HepG2 (cell line): ENCODE data around the gene PAQR6. TPM values are rescaled to one million over a fixed set of nuclear protein-coding genes. Genes with fewer than 3 reads are reported as not detected.

Experiments
- AGO2 ChIP-seq: fragments of 200-400 bp; formaldehyde crosslinking; optimal IDR thresholded peaks from 2 replicates; pipeline ENCODE3; 2017; ENCODE audit warnings: mild to moderate bottlenecking, low read depth, low read length, moderate library complexity
- CBX2 ChIP-seq, 2 experiments: fragments of 200-600 bp in 1 of 2; sonication (generic); formaldehyde crosslinking in 1 of 2; IDR thresholded peaks; 2 replicates each; pipeline versions ENCODE4 v1.7.0 to v1.8.1; 2018 to 2022; ENCODE audit warnings: low read depth in 2 of 2, low read length in 1 of 2, mild to moderate bottlenecking in 1 of 2, missing genetic modification reagents in 1 of 2
- ESRRA ChIP-seq: sonication (generic); formaldehyde crosslinking; IDR thresholded peaks from 2 replicates; pipeline ENCODE4 v1.5.1; 2020; ENCODE audit warnings: mild to moderate bottlenecking, low read depth, missing genetic modification reagents
- FOXO1 ChIP-seq: sonication (generic); formaldehyde crosslinking; IDR thresholded peaks from 2 replicates; pipeline ENCODE4 v1.4.0; 2020; ENCODE audit warnings: missing genetic modification reagents
- HOXD1 ChIP-seq: sonication (generic); formaldehyde crosslinking; IDR thresholded peaks from 2 replicates; pipeline ENCODE4 v1.5.0; 2020; ENCODE audit warnings: missing genetic modification reagents
- KLF13 ChIP-seq: sonication (generic); formaldehyde crosslinking; IDR thresholded peaks from 2 replicates; pipeline ENCODE4 v1.4.0; 2020; ENCODE audit warnings: mild to moderate bottlenecking, missing genetic modification reagents
- NCOA1 ChIP-seq: sonication (generic); formaldehyde crosslinking; IDR thresholded peaks from 2 replicates; pipeline ENCODE4 v1.9.0; 2021; ENCODE audit warnings: missing genetic modification reagents
- POLR2AphosphoS2 ChIP-seq: IDR thresholded peaks from 2 replicates; pipeline ENCODE4 v1.6.1; 2011; ENCODE audit warnings: low read depth, low read length, improper control_type of control experiment
- POLR2G ChIP-seq: fragments of 200-400 bp; formaldehyde crosslinking; IDR thresholded peaks from 2 replicates; pipeline ENCODE4 v1.6.1; 2018; ENCODE audit warnings: mild to moderate bottlenecking, low read depth, low read length, moderate library complexity
- RARA ChIP-seq: IDR thresholded peaks from 2 replicates; pipeline ENCODE4 v1.6.1; 2016; ENCODE audit warnings: missing genetic modification reagents, missing compliant biosample characterization
- SMAD1 ChIP-seq: sonication (generic); formaldehyde crosslinking; IDR thresholded peaks from 2 replicates; pipeline ENCODE4 v1.4.0; 2020; ENCODE audit warnings: missing genetic modification reagents, low read depth, mild to moderate bottlenecking, borderline replicate concordance
- TIGD3 ChIP-seq: sonication (generic); formaldehyde crosslinking; IDR thresholded peaks from 2 replicates; pipeline ENCODE4 v1.5.1; 2020; ENCODE audit warnings: mild to moderate bottlenecking, missing genetic modification reagents, borderline replicate concordance
- TRAFD1 ChIP-seq: sonication (generic); formaldehyde crosslinking; IDR thresholded peaks from 2 replicates; pipeline ENCODE4 v1.5.1; 2020; ENCODE audit warnings: missing genetic modification reagents, mild to moderate bottlenecking, borderline replicate concordance
- ZBTB1 ChIP-seq: sonication (generic); formaldehyde crosslinking; IDR thresholded peaks from 2 replicates; pipeline ENCODE4 v1.4.0; 2020; ENCODE audit warnings: missing genetic modification reagents, borderline replicate concordance
- ZC3H13 ChIP-seq: sonication (generic); formaldehyde crosslinking; IDR thresholded peaks from 2 replicates; pipeline ENCODE4 v1.8.1; 2023; ENCODE audit warnings: mild to moderate bottlenecking, missing genetic modification reagents, moderate library complexity
- ZNF354B ChIP-seq: sonication (generic); formaldehyde crosslinking; IDR thresholded peaks from 2 replicates; pipeline ENCODE4 v1.8.0; 2022; ENCODE audit warnings: mild to moderate bottlenecking, missing genetic modification reagents
- ZNF460 ChIP-seq: sonication (generic); formaldehyde crosslinking; IDR thresholded peaks from 2 replicates; pipeline ENCODE4 v1.5.1; 2020; ENCODE audit warnings: missing genetic modification reagents, mild to moderate bottlenecking, borderline replicate concordance
- ZNF562 ChIP-seq: sonication (generic); formaldehyde crosslinking; IDR thresholded peaks from 2 replicates; pipeline ENCODE4 v1.8.0; 2022; ENCODE audit warnings: missing genetic modification reagents, borderline replicate concordance
- ZNF577 ChIP-seq: sonication (generic); formaldehyde crosslinking; IDR thresholded peaks from 2 replicates; pipeline ENCODE4 v1.4.0; 2020; ENCODE audit warnings: mild to moderate bottlenecking, low read depth, missing genetic modification reagents, borderline replicate concordance
- ZNF660 ChIP-seq: sonication (generic); formaldehyde crosslinking; IDR thresholded peaks from 2 replicates; pipeline ENCODE4 v1.5.1; 2020; ENCODE audit warnings: mild to moderate bottlenecking, low read depth, missing genetic modification reagents, borderline replicate concordance
- ZNF747 ChIP-seq: sonication (generic); formaldehyde crosslinking; IDR thresholded peaks from 2 replicates; pipeline ENCODE4 v1.8.1; 2023; ENCODE audit warnings: missing genetic modification reagents, mild to moderate bottlenecking, borderline replicate concordance
- polyA plus RNA-seq, 8 experiments: library from polyadenylated mRNA; depleted of rRNA in 3 of 8; stranded (reverse) in 7 of 8; unstranded in 1 of 8; fragments of >200 nt; fragmentation: Illumina TruSeq in 4 of 8; extraction: Trizol in 4 of 8; gene quantifications; 2 replicates each; pipeline versions ENCODE4 v1.2.1 to v1.2.3, GENCODE V29; 2011 to 2016; ENCODE audit warnings: low read depth in 4 of 8, missing spikeins in 1 of 8, mixed read lengths in 1 of 8; ENCODE audit not compliant: insufficient read depth in 1 of 8
- total RNA-seq, 5 experiments: library from RNA; depleted of rRNA; stranded (reverse); fragments of >200 nt; fragmentation: Illumina TruSeq; extraction: Trizol; gene quantifications; 2 replicates each; pipeline ENCODE4 v1.2.3, GENCODE V29; 2016; ENCODE audit warnings: low read depth in 1 of 5
- TF ChIP-seq, protein P1 (sequence below): sonication (generic); formaldehyde crosslinking; IDR thresholded peaks from 2 replicates; pipeline ENCODE4 v1.4.0; 2020; ENCODE audit warnings: missing genetic modification reagents, mild to moderate bottlenecking, borderline replicate concordance

The PAQR6 gene
- total and polyA plus RNA-seq, 2 of the 13 experiments (the other 11 are each of a cell fraction or from before 2014, with no cell fraction given): 0.82 to 1.4 TPM

DNA sequence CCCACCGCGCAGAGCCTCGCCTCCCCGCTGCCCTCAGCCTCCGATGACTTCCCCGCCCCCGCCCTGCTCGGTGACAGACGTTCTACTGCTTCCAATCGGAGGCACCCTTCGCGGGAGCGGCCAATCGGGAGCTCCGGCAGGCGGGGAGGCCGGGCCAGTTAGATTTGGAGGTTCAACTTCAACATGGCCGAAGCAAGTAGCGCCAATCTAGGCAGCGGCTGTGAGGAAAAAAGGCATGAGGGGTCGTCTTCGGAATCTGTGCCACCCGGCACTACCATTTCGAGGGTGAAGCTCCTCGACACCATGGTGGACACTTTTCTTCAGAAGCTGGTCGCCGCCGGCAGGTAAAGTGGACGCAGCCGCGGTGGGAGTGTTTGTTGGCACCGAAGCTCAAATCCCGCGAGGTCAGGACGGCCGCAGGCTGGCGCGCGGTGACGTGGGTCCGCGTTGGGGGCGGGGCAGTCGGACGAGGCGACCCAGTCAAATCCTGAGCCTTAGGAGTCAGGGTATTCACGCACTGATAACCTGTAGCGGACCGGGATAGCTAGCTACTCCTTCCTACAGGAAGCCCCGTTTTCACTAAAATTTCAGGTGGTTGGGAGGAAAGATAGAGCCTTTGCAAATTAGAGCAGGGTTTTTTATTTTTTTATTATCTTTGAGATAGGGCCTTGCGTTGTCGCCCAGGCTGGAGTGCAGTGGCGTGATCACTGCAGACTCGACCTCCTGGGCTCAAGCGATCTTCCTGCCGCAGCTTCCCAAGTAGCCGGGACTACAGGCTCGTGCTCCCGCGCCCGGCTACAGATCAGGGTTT lies 34.8 kb downstream of the PAQR6 start, which contains the start of gene PMF1 (continued):
- TF ChIP-seq TIGD3 (no peak), ZNF747 (no peak; the same call in 1 of the 2 replicates), KLF13 (CRISPR knock-in tag) (no peak), ESRRA (CRISPR knock-in tag) (peak; percentile 52; the same call in 1 of the 2 replicates), ZNF460 (no peak), AGO2 (peak; percentile 97), POLR2G (peak; percentile 92), ZNF562 (CRISPR knock-in tag) (no peak), ZNF660 (no peak), ZC3H13 (CRISPR knock-in tag) (0 out of 2 replicates have a peak, but pooled peaks have one; percentile 88), ZBTB1 (CRISPR knock-in tag) (no peak), POLR2AphosphoS2 (peak; percentile 88; the same call in 1 of the 2 replicates), HOXD1 (CRISPR knock-in tag) (no peak; the same call in 1 of the 2 replicates), ZNF577 (CRISPR knock-in tag) (no peak), NCOA1 (CRISPR knock-in tag) (peak; percentile 37; the same call in 1 of the 2 replicates), CBX2 (IDR thresholded peaks at IDR 0.05; ENCODE audit: low read depth, low read length) (no peak), CBX2 (CRISPR knock-in tag; IDR thresholded peaks at IDR 0.05; ENCODE audit: low read depth) (no peak), ZNF354B (CRISPR knock-in tag) (0 out of 2 replicates have a peak, but pooled peaks have one; percentile 78), FOXO1 (CRISPR knock-in tag) (no peak; the same call in 1 of the 2 replicates), SMAD1 (peak; percentile 93; the same call in 1 of the 2 replicates), RARA (CRISPR knock-in tag) (no peak; the same call in 1 of the 2 replicates), TRAFD1 (CRISPR knock-in tag) (no peak)
- TF ChIP-seq, protein P1, sequence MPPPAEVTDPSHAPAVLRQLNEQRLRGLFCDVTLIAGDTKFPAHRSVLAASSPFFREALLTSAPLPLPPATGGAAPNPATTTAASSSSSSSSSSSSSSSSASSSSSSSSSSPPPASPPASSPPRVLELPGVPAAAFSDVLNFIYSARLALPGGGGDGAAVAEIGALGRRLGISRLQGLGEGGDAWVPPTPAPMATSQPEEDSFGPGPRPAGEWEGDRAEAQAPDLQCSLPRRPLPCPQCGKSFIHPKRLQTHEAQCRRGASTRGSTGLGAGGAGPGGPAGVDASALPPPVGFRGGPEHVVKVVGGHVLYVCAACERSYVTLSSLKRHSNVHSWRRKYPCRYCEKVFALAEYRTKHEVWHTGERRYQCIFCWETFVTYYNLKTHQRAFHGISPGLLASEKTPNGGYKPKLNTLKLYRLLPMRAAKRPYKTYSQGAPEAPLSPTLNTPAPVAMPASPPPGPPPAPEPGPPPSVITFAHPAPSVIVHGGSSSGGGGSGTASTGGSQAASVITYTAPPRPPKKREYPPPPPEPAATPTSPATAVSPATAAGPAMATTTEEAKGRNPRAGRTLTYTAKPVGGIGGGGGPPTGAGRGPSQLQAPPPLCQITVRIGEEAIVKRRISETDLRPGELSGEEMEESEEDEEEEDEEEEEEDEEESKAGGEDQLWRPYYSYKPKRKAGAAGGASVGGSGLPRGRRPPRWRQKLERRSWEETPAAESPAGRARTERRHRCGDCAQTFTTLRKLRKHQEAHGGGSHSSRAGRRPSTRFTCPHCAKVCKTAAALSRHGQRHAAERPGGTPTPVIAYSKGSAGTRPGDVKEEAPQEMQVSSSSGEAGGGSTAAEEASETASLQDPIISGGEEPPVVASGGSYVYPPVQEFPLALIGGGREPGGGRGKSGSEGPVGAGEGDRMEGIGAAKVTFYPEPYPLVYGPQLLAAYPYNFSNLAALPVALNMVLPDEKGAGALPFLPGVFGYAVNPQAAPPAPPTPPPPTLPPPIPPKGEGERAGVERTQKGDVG (CRISPR knock-in tag): peak; percentile 79; the same call in 1 of the 2 replicates
